DMS79 treated with DMSO at 0.1 percent for 48 hours (cell line): ENCODE measurements around the gene ERC1.
"Not testable (repeated sequence)": the region's sequence is repeated elsewhere in the genome, so short reads cannot be mapped to it uniquely, and the experiment has no call there.

Experiments used
- DNase-seq: peaks from one replicate; lab custom pipeline; 2025; lab: John Stamatoyannopoulos, UW

Gene ERC1

DNA sequence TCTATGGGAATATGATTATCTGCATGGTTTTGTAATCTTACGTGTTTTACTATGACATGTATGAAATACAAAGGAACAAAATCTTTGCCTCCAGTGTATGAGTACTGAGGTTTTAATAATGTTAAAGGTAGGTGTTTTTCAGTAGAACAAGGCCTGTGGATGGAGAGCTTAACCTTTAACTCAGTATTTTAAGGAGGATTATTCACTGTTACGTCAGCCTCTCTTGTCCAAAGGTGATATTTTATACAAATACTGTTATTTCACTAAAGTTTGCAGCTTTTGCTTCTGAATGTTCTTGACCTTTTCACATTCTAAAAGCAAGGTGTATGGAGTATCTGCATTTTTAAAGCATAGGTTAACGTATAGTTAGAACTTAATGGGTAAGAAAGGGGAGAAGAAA is 195.3 kb downstream of the ERC1 start:
- DNase-seq: no peak

DNA sequence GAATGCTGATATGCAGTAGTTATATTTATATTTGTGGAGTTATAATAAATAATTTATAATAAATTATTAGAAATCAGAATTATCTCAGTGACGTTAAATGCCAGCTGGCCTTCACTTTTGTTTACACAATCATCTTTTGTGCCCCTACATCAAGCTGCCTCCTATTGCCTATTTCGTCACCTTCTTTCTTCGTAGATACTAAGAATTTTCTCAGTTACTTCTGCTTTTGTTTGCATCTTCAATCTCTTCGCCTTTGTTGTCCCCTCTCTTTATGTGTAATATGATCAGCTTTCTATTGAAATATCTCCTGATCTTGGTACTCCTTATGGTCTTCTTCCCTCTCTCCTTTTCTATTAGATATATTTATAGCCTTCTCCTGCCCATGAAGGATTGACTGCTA is 197.0 kb downstream of the ERC1 start:
- no peak for DNase-seq

DNA sequence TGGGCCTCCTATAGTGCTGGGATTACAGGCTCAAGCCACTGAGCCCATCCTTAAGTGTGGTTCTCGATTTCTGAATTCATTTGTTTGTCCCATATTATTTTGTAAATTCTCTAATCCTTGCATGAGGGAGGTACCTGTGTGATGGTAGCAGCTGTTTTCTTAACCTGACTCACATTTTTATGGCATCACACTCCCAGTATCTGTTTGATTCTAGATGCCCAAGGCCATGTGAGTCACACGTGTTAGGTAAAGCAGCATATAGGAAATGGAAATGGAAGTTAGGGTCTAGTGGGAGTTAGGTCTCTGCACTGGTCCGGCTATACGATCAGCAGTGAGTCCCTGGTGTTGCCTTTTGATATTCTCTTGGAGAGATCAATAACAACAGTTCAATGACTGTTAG is 198.1 kb downstream of the ERC1 start:
- DNase-seq: no peak

DNA sequence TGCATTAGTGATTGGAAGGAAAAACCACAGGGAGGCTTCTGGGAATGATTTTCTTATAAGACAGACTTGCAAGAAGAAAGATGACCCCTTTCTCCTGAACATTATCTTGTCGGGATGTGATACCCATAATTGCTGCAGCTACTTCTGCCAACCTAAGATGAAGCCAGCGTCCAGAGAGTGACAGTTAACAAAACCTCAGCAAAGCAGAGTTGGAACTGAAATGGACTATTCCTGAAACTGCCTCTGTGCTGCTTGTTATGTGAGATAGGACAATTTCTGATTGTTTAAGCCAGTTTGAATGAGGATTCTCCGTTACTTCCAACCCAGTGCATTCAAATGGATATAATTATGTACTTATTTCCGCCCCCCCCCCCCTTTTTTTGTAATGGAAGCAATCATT is 204.5 kb downstream of the ERC1 start:
- DNase-seq: no peak

DNA sequence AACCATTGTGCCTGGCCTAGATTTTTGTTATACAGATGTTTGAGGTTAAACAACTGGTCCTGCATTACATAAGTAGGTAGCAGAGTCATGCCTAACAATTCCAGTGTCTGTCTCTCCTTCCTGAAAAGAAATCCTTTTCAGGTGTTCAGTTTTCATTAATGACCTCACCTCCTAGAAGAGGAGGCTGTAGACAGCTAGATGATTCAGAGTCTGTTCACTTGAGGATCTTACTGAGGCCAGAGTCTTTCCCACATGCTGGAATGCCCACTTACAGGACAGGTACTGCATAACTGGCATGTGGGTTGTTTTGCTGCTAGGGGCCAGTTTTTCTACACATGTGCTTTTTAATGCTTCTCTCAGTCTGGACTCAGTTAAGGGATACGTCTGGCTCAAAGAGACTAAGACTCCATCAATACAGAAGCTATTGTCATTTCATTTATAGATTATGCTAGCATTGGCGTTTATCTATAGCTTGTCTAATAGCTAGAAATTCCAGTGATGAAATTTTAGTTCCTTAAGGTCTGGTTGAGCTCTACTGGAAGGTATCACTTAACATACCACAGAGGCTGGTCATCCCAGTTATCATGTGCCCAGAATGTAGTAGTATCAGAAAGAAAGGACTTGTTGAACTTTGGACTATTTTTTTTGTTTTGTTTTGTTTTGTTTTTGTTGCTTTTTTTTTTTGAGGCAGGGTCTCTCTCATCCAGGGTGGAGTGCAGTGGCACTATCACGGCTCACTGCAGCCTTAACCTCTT is 206.4 kb downstream of the ERC1 start:
- no peak for DNase-seq

DNA sequence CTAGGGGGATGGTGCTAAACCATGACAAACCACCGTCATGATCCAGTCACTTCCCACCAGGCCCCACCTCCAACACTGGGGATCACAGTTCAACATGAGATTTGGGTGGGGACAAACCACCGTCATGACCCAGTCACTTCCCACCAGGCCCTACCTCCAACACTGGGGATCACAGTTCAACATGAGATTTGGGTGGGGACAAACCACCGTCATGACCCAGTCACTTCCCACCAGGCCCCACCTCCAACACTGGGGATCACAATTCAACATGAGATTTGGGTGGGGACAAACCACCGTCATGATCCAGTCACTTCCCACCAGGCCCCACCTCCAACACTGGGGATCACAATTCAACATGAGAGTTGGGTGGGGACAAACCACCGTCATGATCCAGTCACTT is 207.8 kb downstream of the ERC1 start:
- not testable (repeated sequence) for DNase-seq

DNA sequence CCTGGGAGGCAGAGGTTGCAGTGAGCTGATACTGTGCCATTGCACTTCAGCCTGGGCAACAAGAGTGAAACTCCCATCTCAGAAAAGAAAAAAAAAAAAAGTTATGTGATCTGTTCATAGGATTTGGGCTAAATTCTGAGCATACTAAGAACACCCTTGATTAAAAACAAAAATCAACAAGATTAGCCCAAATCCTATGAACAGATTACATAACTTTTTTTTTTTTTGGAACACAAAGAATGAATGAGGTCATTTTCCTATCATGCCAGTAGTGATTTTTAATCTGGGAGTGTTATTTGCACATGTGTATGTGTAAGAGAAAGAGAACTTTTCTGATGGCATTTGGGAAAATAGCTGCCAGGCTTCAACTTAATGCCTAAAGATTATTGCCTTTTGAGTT is 208.7 kb downstream of the ERC1 start:
- no peak for DNase-seq

DNA sequence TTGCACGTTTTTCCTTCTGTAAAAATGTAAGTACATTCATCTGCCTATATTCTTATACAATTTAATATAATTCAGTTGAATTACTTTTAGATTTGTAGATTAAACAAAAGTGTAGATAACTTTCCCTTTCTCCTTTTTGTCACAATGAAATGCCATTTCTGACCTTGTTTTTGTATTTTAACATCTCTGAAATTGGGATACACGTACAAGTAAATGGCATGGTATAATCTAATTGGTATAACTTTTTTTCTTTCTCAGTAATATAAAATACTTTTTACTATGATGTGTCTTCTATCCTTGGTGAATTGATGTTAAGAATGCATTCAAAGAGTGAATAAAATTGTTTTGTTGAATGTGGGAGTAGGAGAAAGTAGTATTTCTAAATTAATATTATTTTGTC is 210.0 kb downstream of the ERC1 start:
- DNase-seq: no peak

DNA sequence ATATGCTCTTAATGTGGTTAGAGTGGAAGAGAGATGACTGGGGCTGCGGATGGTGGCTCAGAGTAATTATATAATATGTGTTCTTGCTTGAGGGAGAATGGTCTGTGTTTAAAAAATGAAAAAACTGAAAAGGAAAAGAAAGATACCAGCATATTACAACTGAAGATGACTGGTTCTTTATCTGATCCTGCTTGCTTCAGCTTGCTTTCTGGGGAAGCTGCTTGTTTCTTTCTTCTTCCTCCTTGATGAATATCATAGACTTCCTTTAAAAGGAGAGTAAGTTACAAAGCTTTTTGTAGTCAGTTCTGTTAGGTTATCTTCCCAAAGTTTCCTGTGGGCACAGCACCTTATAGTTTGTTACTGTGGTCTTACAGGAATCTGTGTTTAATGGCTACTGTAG is 210.9 kb downstream of the ERC1 start:
- DNase-seq: no peak

DNA sequence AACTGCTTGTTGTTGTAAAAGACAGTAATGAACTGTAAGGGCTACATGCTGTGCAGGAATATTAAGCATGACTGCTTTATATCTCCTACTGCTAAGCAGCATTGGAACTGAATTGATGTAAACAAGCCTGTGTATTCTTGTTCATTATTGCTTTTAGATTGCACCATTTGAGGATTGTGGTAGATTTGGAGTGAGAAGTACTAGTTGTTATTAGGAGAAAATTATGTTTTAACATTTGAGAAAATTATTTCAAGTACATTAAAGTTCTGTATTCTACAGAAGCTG is 212.7 kb downstream of the ERC1 start:
- no peak for DNase-seq

DNA sequence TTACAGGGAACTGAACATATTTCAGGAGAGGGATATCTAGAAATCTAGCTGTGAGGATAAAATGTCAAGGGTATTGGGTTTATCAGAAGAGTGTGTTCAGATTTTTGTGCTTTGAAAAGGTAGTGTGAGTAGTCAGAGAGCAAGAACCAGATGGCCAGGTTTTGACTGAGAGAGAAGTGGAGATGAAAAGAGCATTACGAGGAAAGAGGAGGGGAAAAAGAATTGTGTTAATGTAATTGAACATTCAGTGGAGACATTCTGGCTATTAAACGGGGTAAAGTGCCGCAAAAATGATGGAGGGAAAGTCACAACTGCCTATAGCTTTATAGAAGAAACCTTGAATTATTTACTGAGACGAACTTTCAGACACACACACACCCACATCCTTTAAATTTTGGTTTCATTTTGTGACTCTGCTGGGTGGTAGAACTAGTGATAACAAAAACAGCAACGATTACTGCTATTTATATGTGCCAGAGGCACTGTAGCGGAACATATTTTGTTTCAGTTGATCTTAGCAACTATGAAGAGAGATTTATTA is 213.6 kb downstream of the ERC1 start:
- no peak for DNase-seq

DNA sequence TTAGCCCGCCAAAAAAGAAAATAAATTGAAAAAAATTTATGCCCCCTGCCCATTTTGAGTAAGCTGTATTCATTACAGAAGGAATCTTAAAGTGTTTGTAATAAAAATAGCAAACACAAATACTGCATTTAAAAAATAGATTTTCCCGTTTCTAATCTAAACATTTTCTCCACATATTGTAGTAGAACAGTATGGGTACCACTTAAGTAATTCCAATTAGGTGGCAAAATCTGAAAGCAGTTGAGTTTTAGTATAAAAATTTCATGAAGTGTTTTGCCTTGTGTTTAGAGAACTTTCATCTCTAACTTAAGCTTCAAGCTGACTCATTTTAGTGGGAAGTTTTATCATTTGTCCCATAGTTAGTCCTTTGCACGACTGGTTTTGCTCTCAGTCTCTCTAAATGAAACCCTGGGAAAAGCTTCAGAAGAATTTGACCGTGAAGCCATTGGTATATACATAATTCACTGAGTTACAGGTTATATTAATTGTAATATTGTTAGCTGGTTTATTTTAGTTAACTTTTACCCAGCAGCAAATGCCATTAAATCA is 214.6 kb downstream of the ERC1 start:
- DNase-seq: no peak

DNA sequence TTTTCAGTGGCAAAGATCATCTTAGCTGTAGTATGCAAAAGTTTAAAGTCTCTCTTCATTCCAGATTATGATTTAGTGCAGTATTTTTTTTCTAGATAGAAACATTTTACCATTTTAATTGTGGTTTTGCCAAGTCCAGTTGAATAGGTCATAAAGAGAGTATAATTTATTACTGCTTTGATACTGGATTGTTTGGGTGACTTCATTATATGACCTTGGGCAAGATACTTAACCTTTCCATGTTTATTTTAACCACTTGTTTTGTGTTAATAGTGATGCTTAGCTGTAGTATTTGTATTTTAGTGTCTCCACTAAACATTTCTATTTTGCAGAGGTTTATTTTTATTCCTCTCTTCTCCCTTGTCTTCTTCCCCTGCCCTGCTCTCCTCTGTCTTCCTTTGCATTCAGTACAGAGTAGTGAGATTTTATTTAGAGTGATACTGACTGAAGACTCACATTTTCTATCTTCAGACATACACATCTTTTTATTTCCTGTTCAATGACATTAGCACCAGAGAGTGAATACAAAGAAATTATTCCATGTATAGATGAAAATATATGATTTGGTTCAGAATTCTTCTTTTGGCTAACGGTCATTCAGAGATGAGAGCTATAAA is 215.2 kb downstream of the ERC1 start:
- DNase-seq: no peak

DNA sequence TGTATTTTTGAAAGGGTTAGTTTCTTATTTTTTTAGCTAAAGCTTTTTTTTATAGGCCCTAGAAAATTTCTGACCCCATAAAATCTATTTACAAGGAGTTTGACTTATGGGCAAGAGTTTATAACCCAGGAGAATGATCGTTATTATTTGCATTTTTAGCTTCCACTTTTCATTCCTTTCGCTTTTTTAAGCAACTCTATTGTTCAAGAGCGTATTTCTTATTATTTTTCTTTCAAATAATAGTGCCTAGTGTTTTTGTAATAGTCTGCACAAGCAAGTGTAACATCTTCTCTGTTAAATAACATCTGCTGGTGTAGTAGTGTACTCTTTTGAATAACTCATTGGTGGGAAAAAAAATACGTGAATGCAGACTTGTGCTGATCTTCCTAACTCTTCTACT is 216.3 kb downstream of the ERC1 start:
- no peak for DNase-seq

DNA sequence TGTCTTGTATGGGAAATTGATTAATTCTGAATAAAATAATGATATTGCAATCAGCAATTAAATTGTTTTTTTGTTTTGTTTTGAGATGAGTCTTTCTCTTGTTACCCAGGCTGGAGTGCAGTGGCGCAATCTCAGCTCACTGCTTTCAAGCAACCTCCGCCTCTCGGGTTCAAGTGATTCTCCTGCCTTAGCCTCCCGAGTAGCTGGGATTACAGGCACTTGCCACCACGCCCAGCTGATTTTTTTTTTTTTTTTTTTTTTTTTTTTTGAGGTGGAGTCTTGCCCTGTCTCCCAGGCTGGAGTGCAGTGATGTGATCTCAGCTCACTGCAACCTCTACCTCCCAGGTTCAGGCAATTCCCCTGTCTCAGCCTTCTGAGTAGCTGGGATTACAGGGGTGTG is 217.7 kb downstream of the ERC1 start:
- not testable (repeated sequence) for DNase-seq

DNA sequence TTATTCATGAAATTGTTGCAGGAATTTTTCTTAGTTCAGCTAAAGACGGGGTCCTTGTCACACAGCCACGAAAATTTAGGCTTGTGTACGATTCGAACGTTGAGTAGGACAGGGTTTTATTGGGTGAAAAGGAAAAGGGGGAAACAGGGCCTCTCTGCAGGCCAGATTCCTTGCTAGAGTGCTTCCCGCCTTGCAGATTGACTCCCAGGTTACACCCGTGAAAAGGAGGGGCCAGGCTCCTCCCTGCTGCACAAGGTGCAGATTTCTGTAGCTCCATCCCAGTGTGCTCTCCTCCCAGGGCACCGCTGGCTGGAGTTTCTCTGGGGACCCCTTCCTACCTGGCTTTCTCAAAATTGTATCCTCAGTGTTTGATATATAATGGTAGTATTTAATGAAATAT is 221.5 kb downstream of the ERC1 start:
- DNase-seq: no peak

DNA sequence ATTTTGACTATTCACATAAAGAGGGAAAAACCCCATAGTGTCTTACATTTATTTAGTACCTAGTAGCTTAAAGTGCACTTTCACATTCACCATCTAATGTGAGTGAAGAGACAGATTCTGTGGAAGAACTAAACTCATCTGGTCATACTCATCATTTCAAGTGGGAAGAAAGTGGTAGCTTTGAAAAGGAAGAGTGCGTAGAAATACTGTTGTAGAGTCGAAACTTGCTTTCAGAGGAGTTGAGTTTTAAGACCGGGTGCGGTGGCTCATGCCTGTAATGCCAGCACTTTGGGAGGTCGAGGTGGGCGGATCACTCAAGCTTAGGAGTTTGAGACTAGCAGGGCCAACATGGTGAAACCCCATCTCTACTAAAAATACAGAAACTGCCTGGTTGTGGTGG is 222.2 kb downstream of the ERC1 start:
- no peak for DNase-seq

DNA sequence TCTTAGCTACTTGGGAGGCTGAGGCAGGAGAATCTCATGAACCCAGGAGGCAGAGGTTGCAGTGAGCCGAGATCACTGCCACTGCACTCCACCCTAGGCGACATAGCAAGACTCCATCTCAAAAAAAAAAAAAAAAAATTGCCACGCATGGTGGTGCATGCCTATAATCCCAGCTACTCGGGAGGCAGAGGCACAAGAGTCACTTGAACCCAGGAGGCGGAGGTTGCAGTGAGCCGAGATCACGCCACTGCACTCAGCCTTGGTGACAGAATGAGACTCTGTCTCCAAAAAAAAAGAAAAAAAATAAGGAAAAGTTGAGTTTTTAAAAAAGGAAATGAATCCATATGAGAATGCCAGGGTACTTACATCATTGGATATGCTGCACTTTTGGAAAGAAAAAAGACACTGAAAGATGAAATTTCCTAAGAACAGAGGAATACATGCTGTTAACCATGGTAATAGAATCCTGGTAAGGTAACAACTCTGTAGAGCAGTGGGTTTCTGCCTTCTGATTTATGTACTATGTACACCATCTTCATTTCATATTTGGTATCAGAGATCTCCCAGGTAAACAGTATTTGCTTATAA is 222.7 kb downstream of the ERC1 start:
- no peak for DNase-seq

DNA sequence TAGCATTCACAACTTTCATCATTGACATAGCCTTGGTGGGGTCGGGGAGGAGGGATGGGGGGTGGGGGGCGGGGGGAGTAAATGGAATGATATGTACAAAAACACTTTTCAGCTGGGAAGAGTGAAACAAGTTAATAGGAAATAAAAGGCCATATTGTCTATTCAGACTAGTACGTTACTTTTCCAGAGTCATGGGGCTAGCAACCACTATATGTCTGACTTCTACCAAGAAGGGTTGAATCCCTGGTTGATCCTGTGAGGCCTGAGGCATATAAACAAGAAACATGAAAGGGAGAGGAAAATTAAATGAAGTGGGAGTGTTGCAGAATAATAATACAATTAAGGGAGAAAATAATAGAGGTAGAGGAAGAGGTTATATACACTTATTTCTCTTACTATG is 225.5 kb downstream of the ERC1 start:
- DNase-seq: no peak

DNA sequence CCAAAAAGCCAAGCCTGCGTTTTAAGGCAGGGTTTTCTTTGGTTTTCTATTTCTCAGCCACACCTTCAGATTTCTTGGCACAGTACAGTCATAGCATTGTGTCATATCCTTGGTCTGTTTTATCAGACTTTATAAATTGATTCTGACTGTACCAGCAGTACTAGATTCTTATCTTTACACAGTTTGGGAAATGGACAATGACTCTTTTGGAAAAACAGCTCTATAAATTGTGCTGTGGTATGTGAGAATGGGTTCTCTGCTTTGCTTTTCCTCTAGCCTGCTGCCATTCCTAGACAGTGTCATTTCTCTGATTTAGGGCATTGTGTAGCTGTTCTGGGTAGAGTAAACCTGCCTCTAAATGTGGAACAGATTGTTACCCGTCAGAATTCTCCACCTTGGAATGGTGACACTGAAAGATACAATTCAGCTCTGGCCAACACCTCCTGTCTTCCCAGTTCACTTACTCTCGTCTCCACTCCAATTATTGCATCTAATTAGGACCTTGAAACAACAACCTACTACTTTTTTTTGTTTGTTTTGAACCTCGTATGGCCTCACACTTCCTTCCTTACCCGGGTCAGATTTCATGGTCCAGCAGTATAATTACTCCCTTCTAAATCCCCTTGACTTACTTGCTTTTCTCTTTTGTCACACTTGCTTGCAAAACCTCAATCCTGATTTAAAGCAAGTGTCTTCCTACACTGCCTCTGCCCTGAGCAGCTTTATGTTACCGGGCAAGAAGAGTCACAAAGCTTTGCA is 226.3 kb downstream of the ERC1 start:
- DNase-seq: no peak

DNA sequence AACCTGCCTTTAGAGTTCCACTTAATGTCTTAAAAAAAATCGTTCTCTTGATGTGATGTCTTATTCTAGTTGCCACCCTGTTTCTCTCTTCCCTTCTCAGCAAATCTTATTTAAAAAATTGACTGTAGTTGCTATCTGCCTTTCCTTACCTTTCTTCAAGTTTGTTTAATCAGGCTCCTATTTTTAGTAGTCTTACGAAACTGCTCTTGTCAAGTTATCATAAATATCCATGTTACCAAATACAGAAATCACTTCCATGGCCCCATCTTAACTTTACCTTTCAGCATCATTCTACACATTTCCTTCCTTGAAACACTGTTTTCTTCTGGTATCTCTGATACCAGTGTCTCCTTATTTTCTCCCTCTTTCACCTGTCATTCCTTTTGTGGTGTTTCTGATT is 227.3 kb downstream of the ERC1 start:
- DNase-seq: no peak
